ES-I3 (cell line): Measurements from ENCODE around the gene PLD2.
A peak's percentile ranks its signal among the peaks of the same experiment; 100 is the strongest.

ENCODE experiments used
- H3K36me3 ChIP-seq: 2 replicates; pipeline ENCODE4 v1.6.1; 2013; ENCODE audit warnings: mild to moderate bottlenecking, low read length, control low read depth, moderate library complexity; ENCODE audit not compliant: insufficient read depth
- H3K4me1 ChIP-seq: 2 replicates; pipeline ENCODE4 v1.6.1; 2013; ENCODE audit warnings: mild to moderate bottlenecking, control low read depth, low read length; ENCODE audit not compliant: insufficient read depth
- H3K9ac ChIP-seq: 2 replicates; pipeline ENCODE4 v1.6.1; 2013; ENCODE audit warnings: low read depth, mild to moderate bottlenecking, low read length, moderate library complexity
- H3K9me3 ChIP-seq: 2 replicates; pipeline ENCODE4 v1.6.1; 2013; ENCODE audit warnings: mild to moderate bottlenecking, low read length, moderate library complexity; ENCODE audit not compliant: control insufficient read depth, insufficient read depth

The PLD2 gene, protein sequence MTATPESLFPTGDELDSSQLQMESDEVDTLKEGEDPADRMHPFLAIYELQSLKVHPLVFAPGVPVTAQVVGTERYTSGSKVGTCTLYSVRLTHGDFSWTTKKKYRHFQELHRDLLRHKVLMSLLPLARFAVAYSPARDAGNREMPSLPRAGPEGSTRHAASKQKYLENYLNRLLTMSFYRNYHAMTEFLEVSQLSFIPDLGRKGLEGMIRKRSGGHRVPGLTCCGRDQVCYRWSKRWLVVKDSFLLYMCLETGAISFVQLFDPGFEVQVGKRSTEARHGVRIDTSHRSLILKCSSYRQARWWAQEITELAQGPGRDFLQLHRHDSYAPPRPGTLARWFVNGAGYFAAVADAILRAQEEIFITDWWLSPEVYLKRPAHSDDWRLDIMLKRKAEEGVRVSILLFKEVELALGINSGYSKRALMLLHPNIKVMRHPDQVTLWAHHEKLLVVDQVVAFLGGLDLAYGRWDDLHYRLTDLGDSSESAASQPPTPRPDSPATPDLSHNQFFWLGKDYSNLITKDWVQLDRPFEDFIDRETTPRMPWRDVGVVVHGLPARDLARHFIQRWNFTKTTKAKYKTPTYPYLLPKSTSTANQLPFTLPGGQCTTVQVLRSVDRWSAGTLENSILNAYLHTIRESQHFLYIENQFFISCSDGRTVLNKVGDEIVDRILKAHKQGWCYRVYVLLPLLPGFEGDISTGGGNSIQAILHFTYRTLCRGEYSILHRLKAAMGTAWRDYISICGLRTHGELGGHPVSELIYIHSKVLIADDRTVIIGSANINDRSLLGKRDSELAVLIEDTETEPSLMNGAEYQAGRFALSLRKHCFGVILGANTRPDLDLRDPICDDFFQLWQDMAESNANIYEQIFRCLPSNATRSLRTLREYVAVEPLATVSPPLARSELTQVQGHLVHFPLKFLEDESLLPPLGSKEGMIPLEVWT

DNA sequence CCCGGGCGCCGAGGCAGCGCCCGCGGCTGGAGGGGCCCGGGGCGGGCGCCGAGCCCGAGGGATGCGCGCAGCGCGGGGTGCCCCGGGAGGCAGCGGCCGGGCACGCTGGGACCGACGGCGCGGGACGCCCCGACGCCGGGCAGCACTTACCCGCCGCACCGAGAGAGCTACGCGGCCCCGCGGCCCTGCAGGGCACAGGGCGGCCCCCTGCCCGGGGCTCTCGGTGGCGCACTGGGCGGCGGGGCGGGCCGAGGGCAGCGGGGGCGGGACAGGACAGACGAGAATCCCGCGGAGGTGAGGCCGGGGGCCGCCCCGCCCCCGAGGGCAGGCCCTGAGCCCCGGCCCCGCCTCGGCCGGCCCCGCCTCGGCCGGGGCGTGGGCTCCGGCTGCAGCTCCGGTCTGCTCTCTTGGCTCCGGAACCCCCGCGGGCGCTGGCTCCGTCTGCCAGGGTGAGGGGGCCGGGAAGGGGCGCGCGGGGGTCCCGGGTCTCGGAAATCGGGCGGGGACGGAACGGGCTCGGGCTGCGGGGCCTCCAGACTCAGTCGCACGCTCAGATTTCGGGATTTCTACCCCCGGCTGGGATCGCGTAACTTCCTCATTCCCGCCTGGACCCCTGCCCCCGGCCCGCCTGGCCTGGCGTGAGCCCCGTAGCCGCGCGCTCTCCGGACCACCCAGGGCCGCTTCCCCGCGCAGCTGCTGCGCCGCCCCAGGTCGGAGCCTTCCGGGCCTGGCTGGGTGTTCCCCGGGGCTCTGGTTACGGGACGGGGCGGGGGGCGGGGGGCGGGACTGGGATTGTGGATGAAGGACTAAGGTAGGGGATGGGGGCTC lies at the start of gene PLD2:
TSS of gene PLD2 (plus strand) at position 376 of the 828 bp plus-strand sequence. CDS start 621 bp downstream, outside the sequence.
- peak within 1 kb of the TSS; percentile 68 for H3K9ac ChIP-seq
- no peaks in the 10 kb centered on the region; the same call in 1 of the 2 replicates for H3K4me1 ChIP-seq
- peaks cover 5% of the 10 kb centered on the region for H3K36me3 ChIP-seq
- no peaks in the 10 kb centered on the region for H3K9me3 ChIP-seq

DNA sequence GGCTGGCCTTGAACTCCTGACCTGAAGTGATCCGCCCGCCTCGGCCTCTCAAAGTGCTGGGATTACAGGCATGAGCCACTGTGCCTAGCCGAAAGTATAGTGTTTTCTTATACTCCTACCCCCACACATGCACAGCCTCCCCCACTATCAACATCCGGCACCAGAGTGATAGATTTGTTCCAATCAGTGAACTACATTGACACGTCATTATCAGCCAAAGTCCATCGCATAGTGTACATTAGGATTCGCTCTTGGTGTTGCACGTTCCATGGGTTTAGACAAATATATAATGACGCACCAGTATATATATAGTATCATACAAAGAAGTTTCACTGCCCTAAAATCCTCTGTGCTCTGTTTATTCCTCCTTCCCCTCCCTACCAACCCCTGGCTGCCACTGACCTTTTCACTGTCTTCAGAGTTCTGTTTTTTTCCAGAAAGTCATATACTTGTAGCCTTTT lies 47.1 kb upstream of the PLD2 start:
- H3K9ac ChIP-seq = no peak overlapping the region
- H3K9me3 ChIP-seq = no peaks in the 10 kb centered on the region
- no peaks in the 10 kb centered on the region for H3K36me3 ChIP-seq
- no peaks in the 10 kb centered on the region for H3K4me1 ChIP-seq

DNA sequence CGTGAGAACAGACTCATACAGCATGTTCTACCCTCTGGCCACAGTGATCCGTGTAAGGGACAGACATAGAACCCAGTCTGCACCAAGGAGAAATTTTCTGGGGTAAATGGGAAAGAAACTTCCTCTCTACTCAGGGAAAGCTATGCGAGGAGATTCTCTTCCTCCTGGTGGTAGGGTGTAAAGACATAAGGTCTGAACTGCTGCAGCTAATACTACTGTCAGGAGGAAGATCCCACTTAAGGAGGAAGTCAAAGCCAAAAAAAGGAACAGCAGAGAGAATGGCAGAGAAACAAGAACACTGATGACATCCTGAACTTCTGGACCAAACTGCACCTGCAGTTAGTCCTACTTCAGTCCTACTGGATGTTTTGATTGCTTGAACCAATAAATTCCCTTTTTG lies 42.4 kb upstream of the PLD2 start:
- Histone ChIP-seq H3K9ac (no peak overlapping the region), H3K9me3 (no peaks in the 10 kb centered on the region), H3K4me1 (no peaks in the 10 kb centered on the region), H3K36me3 (no peaks in the 10 kb centered on the region)

DNA sequence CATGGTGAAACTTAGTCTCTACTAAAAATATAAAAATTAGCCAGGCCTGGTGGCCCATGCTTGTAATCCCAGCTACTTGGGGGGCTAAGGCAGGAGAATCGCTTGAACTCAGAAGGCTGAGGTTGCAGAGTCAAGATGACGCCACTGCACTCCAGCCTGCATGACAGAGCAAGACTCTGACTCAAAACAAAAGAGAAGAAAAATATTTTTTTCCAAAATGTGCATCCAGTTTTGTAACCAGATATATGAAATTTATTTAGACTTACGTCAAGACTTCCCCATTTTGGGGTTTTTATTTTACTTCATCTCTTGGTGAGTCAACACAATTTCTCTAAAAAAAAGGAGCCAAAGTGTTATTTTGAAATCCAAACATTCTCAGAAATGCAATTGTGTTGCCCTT lies 40.8 kb upstream of the PLD2 start:
- Histone ChIP-seq H3K36me3 (no peaks in the 10 kb centered on the region), H3K9ac (no peak overlapping the region), H3K9me3 (no peaks in the 10 kb centered on the region), H3K4me1 (no peaks in the 10 kb centered on the region)

DNA sequence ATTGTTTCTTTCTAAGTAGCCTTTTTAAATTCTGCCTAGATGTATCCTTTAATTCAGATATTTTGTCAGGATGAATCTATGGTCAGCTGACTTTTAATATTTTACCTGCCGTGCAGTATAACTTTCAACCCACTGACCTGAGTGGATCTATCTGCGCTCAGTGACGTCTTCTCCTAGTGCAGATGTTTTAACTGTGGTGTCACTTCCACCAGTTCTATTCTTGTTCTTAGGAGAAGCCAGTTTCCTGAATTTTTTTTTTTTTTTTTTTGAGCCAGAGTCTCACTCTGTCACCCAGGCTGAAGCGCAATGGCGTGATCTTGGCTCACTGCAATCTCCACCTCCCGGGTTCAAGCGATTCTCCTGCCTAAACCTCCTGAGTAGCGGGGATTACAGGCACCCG lies 40.2 kb upstream of the PLD2 start:
- Histone ChIP-seq H3K9ac (no peak overlapping the region), H3K36me3 (no peaks in the 10 kb centered on the region), H3K9me3 (no peaks in the 10 kb centered on the region), H3K4me1 (no peaks in the 10 kb centered on the region)

DNA sequence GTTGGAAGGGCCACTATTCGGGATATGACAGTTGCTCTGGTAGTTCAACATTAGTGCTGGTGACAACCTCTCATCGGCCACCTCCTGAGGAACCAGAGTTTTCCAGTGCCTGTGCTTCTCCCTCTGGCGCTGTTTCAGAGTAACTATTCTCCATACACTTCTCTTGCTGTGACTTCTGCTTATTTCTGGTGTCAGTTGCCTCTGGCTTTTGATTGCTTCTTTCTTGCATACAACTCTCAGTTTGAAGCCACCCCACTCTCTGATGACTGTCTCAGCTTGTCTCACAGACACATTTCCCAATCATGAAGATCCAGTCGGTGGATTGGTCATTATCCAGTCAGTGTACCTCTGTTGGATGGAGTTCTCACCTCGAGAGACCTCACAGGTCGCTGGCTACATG lies 38.7 kb upstream of the PLD2 start:
- H3K9me3 ChIP-seq = no peaks in the 10 kb centered on the region
- no peaks in the 10 kb centered on the region for H3K36me3 ChIP-seq
- H3K9ac ChIP-seq = no peak overlapping the region
- H3K4me1 ChIP-seq = no peaks in the 10 kb centered on the region

DNA sequence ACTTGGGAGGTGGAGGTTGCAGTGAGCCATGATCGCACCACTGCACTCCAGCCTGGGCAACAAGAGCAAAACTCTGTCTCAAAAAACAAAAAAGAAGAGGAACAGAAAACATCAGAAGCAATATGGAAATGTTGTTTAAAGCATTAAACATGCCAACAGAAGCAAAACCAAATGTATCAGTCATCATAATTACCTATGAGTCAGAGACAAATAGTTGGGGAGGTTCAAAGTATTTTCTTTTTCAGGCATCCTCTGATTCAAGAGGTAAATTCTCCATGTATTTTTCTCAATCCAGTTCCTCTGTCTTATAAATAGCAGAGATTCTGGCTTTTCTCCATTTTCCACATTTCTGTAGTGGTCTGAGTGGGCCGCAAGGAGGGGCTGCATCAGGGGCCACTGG lies 37.3 kb upstream of the PLD2 start:
- H3K4me1 ChIP-seq = no peaks in the 10 kb centered on the region
- no peak overlapping the region for H3K9ac ChIP-seq
- no peaks in the 10 kb centered on the region for H3K36me3 ChIP-seq
- H3K9me3 ChIP-seq = no peaks in the 10 kb centered on the region

DNA sequence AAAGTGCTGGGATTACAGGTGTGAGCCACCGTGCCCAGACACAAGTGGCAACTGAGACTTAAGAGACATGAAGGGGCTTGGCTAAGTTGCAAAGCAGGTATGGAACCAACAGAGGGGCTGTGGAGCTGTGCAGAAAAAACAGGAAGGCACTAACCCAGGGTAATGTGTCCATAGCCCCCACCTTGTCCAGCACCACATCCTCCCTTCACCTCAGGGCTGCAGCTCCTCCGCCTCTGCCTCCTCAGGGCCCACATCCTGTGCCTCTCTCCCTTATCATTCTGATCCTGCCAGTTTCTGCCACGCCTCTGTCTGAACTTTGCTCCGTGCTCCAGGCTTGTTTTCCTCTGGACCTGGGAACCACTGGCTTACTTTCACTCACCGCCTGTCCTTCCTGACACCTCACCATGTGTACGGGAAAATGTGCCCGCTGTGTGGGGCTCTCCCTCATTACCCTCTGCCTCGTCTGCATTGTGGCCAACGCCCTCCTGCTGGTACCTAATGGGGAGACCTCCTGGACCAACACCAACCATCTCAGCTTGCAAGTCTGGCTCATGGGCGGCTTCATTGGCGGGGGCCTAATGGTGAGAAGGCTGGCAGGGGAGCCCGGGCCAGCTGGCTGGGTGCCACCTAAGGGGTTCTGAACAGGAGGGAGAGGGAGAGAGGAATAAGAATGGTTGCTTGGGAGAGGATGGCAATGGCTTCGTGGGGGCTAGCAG lies 35.3 kb upstream of the PLD2 start, which contains the start of gene TM4SF5:
TSS of gene TM4SF5 (plus strand) at position 368 of the 716 bp plus-strand sequence. CDS start at position 405, 37 bp downstream.
- Histone ChIP-seq H3K36me3 (no peaks in the 10 kb centered on the region), H3K4me1 (no peaks in the 10 kb centered on the region), H3K9me3 (no peaks in the 10 kb centered on the region), H3K9ac (no peak within 1 kb of the TSS)

DNA sequence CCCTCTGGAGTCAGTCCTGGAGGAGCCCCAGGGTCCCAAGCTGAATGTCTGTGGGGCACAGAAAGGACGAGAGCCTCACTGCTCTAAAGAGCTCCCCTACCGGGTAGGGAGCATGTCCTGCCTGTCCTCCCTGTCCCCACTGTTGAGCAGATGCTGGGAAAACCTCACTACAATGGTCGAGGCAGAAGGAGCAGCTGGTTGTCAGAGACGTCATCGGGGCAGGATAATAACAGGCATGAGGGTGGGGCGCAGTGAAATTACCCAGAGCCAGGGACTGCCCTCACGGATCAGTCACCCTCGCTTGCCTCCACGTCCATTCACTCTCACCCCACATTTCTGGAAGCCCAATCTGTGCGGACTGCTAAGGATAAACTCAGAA lies 34.7 kb upstream of the PLD2 start:
- H3K9me3 ChIP-seq = no peaks in the 10 kb centered on the region
- H3K36me3 ChIP-seq = no peaks in the 10 kb centered on the region
- H3K9ac ChIP-seq = no peak overlapping the region
- H3K4me1 ChIP-seq = no peaks in the 10 kb centered on the region

DNA sequence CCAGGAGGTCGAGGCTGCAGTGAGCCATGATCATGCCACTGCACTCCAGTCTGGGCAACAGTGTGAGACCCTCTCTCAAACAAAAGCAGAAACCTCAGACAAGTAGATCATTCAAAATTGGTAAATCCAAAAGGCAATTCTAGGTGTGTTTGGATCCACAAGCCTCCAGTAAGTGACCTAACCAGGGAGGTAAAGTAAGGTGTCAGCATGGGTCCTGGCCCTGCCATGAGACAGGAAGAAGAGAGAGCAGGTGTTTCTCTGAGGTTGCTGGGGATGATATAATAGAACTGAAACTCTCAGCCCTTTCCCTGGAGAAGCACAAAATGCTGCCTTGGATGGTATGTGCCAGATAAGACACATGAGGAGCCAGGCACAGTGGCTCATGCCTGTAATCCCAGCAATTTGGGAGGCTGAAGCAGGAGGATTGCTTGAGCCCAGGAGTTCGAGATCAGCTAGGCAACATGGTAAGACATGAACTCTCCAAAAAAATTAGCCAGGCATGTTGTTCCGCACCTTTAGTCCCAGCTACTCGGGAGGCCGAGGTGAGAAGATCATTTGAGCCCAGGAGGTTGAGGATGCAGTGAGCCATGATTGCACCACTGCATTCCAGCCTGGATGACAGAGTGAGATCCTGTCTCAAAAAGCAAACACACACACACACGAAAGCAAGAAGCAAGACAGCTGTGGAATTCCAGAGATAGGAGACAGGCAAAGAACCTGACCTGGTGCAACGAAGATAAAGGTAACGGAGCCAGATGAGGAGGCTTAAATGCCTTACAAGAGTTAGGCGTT lies 28.8 kb upstream of the PLD2 start:
- H3K36me3 ChIP-seq = no peaks in the 10 kb centered on the region
- no peak overlapping the region for H3K9ac ChIP-seq
- no peaks in the 10 kb centered on the region for H3K9me3 ChIP-seq
- H3K4me1 ChIP-seq = no peaks in the 10 kb centered on the region

DNA sequence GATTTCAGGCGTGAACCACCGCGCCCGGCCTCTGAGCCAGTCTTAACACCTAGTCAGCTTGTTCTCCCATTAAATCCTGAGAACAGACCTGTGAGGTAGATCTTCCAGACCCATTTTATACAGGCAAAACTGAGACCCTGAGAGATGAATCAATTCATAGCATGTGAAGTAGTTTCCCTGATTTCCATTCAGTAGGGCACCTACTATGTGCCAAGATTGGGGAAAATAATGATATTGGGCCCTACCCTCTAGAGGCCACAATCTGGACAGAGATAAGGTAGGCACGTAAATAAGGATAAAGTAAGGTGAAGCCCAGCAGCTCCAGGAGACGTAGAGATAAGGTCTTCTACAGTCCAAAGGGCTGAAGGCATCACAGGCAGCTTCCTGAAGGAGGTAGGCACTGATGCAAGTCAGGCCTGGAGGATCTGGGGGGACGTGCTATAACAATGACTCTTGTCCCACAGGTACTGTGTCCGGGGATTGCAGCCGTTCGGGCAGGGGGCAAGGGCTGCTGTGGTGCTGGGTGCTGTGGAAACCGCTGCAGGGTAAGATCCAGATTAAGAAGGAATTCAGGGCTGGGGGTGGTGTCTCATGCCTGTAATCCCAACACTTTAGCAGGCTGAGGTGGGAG lies 26.5 kb upstream of the PLD2 start:
- Histone ChIP-seq H3K36me3 (no peaks in the 10 kb centered on the region), H3K4me1 (no peaks in the 10 kb centered on the region), H3K9me3 (no peaks in the 10 kb centered on the region), H3K9ac (no peak overlapping the region)

DNA sequence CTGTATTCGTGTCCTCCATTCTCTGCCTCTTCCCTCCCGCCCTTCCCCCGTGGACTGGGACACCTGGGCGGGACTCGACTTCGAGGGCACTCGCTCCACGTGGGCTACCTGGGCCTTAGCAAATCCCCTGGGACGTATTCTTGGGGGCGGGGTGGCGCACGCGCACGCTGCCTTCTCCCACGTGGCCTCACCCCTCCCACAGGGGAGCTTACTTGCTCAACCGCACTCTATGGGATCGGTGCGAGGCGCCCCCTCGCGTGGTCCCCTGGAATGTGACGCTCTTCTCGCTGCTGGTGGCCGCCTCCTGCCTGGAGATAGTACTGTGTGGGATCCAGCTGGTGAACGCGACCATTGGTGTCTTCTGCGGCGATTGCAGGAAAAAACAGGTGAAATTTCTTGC lies 24.3 kb upstream of the PLD2 start:
- H3K4me1 ChIP-seq = 0 out of 2 replicates have a peak, but pooled peaks cover 2% of the 10 kb centered on the region
- no peak overlapping the region for H3K9ac ChIP-seq
- H3K9me3 ChIP-seq = no peaks in the 10 kb centered on the region
- H3K36me3 ChIP-seq = no peaks in the 10 kb centered on the region
